Ishikawa (cell line): ENCODE results near the gene SRD5A1.

Experiments
- CREB1 ChIP-seq: IDR thresholded peaks from 2 replicates; pipeline ENCODE4 v1.6.1; 2012; ENCODE audit warnings: low read depth
- EP300 ChIP-seq: IDR thresholded peaks from 2 replicates; pipeline ENCODE4 v1.6.1; 2012; ENCODE audit warnings: borderline replicate concordance
- MAX ChIP-seq: IDR thresholded peaks from 2 replicates; pipeline ENCODE4 v1.6.1; 2012
- RAD21 ChIP-seq: IDR thresholded peaks from 2 replicates; pipeline ENCODE4 v1.6.1; 2012; ENCODE audit warnings: low read depth
- TAF1 ChIP-seq: IDR thresholded peaks from 2 replicates; pipeline ENCODE4 v1.6.1; 2012; ENCODE audit warnings: low read depth, mild to moderate bottlenecking
- TCF12 ChIP-seq: IDR thresholded peaks from 2 replicates; pipeline ENCODE4 v1.6.1; 2012; ENCODE audit warnings: low read depth
- TEAD4 ChIP-seq: IDR thresholded peaks from 2 replicates; pipeline ENCODE4 v1.6.1; 2012

GRCh38 chr5:6687505-6687904 is 54.3 kb downstream of the SRD5A1 start:
- TF ChIP-seq RAD21 (no peak), MAX (no peak), CREB1 (no peak), TEAD4 (no peak), EP300 (no peak), TAF1 (no peak), TCF12 (no peak)
